Activated T-cell treated with anti-CD3 and anti-CD28 coated beads, Interleukin-2, amount 50 U/mL, for 24 hours (primary cell): ENCODE data around the gene AATK.

Source experiments
- DNase-seq: peaks from one replicate; pipeline ENCODE4 v3.0.0-alpha.2; 2020
- H3K27ac Mint-ChIP-seq: 2 replicates; pipeline ENCODE4 v1.8.0; 2020; ENCODE audit warnings: mild to moderate bottlenecking, mixed read lengths
- H3K27me3 Mint-ChIP-seq: 2 replicates; pipeline ENCODE4 v1.8.0; 2020; ENCODE audit warnings: mixed read lengths
- H3K36me3 Mint-ChIP-seq: 2 replicates; pipeline ENCODE4 v1.8.0; 2020; ENCODE audit warnings: low read depth, mixed read lengths
- H3K4me1 Mint-ChIP-seq: 2 replicates; pipeline ENCODE4 v1.8.0; 2020; ENCODE audit warnings: low read depth, mixed read lengths
- H3K4me3 Mint-ChIP-seq: 2 replicates; pipeline ENCODE4 v1.8.0; 2020; ENCODE audit warnings: mild to moderate bottlenecking, moderate library complexity, mixed read lengths
- H3K9me3 Mint-ChIP-seq: 2 replicates; pipeline ENCODE4 v1.8.0; 2020; ENCODE audit warnings: mixed read lengths

Gene AATK

DNA sequence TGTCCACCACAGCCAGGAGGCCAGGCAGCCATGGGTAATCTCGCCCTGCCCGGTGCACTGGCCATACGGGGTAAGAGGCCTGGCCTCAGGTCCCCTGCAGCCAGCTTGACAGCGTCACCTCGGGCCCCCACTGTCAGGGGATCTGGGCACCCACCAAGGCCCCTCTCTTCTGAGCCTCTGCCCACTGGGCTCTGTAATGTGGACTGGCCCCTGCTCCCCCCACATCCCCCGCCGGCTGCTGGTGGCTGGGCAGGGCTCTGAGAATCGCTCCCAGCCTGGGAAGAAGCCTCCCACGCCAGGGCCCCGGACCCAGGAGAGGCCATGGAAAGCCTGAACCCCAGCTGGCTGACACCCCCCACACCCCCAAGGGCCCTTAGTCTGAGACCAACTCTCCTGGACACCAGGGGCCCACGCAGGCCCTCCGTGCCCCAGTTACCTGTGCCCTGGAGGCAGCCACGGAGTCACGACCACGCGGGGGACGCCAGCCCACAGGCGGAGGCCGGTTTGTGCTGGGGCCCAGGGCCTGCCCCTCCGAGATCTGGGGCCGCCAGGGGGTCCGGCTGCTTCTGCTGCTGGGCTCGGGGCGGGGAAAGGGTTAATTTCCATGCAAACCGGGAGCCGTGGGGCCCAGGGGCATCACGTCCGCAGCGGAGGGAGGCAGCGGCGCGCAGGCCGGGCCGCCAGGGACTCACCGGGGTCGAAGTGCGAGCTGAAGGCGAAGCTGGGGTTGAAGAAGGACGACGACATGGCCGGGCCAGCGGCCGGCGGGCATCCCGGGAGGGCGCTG, 582 bp downstream of the AATK start, which contains the start of gene PVALEF:
PVALEF (plus strand) TSS at position 262 of the 787 bp plus-strand sequence. CDS start 15,720 bp downstream, outside the sequence.
- H3K4me3 Mint-ChIP-seq, result no peak within 1 kb of the TSS
- no peaks in the 10 kb centered on the region for H3K9me3 Mint-ChIP-seq
- H3K27me3 Mint-ChIP-seq, result peaks cover 28% of the 10 kb centered on the region
- no peak within 1 kb of the TSS for H3K27ac Mint-ChIP-seq
- no peak for DNase-seq
- peaks cover 2% of the 10 kb centered on the region for H3K4me1 Mint-ChIP-seq
- H3K36me3 Mint-ChIP-seq, result no peaks in the 10 kb centered on the region

GRCh38 chr17:81164371-81165245, 1.4 kb downstream of the AATK start:
- Mint-ChIP-seq H3K4me3 (no peak overlapping the region), H3K9me3 (no peaks in the 10 kb centered on the region), H3K27ac (no peak overlapping the region), H3K27me3 (peaks cover 29% of the 10 kb centered on the region), H3K36me3 (no peaks in the 10 kb centered on the region), H3K4me1 (peaks cover 2% of the 10 kb centered on the region)
- DNase-seq, result no peak

DNA sequence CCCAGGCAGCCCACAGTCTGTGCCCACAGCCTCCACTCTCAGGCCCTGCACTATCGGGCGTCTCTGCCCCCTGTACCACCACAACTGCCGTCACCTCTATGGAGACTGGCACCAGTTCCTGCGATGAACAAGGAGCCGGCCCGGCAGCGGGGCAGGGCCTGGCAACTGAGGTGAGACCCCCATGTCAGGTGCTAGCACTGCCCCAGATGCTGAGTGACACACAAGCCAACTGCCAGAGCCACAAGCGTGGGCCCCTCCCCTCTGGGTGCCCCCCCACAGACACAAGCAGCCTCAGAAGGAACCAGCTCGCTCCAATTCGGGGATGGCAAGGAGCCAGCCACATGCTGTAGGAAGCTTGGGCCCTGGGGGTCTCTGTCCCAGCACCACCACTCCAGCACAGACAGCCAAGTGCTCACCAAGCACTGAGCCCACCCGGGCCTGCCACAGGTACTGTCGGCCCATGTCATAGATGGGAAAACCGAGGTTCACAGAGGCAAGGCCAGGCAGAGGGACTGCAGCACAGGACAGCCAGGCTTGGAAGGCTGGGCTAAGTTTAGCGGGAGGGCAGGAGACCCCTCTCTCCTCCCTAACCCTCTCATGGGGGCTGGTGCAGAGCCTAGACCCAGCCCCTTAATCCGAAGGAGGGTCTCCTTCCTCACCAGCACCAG, 2.2 kb downstream of the AATK start:
- Mint-ChIP-seq H3K36me3 (no peaks in the 10 kb centered on the region), H3K4me3 (no peak overlapping the region), H3K27me3 (peaks cover 32% of the 10 kb centered on the region), H3K9me3 (no peaks in the 10 kb centered on the region), H3K27ac (no peak overlapping the region), H3K4me1 (peaks cover 2% of the 10 kb centered on the region)
- DNase-seq, result no peak

- Mint-ChIP-seq H3K4me1 (peaks cover 2% of the 10 kb centered on the region), H3K4me3 (no peak overlapping the region), H3K9me3 (no peaks in the 10 kb centered on the region), H3K27ac (no peak overlapping the region), H3K27me3 (peaks cover 33% of the 10 kb centered on the region), H3K36me3 (no peaks in the 10 kb centered on the region)
- DNase-seq, result no peak
Observed at GRCh38 chr17:81163051-81163695, 2.8 kb downstream of the AATK start.

- H3K27ac Mint-ChIP-seq, result no peak overlapping the region
- H3K27me3 Mint-ChIP-seq, result peaks cover 33% of the 10 kb centered on the region
- H3K4me3 Mint-ChIP-seq, result no peak overlapping the region
- peaks cover 2% of the 10 kb centered on the region for H3K4me1 Mint-ChIP-seq
- H3K36me3 Mint-ChIP-seq, result no peaks in the 10 kb centered on the region
- DNase-seq, result no peak
- H3K9me3 Mint-ChIP-seq, result no peaks in the 10 kb centered on the region
Observed at GRCh38 chr17:81162491-81162890, 3.5 kb downstream of the AATK start.

DNA sequence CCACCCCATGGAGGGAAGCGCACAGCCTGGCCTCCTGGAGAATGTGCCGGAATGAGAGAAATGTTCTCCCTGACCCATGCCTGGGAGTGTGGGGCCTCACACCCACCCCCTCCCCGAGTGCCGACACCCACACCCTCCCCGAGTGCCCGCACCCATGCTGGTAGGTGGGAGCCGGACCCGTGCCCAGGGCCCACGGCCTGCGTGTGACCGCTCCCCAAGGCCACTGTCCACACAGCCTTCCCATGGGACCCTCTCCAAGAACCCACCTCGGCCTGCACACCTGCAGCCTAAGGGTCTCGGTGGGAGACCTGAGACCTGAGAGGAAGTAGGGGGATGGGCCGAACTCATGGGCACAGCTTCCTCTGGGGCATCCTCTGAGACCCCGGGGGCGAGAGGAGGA, 4.0 kb downstream of the AATK start:
- H3K27me3 Mint-ChIP-seq, result peaks cover 29% of the 10 kb centered on the region
- DNase-seq, result no peak
- no peak overlapping the region for H3K27ac Mint-ChIP-seq
- no peaks in the 10 kb centered on the region for H3K9me3 Mint-ChIP-seq
- H3K4me1 Mint-ChIP-seq, result peaks cover 2% of the 10 kb centered on the region
- H3K36me3 Mint-ChIP-seq, result no peaks in the 10 kb centered on the region
- H3K4me3 Mint-ChIP-seq, result no peak overlapping the region

- Mint-ChIP-seq H3K36me3 (no peaks in the 10 kb centered on the region), H3K27me3 (peaks cover 29% of the 10 kb centered on the region), H3K4me3 (no peak overlapping the region), H3K27ac (no peak overlapping the region), H3K9me3 (no peaks in the 10 kb centered on the region), H3K4me1 (peaks cover 2% of the 10 kb centered on the region)
- no peak for DNase-seq
Observed at GRCh38 chr17:81161536-81161935, 4.5 kb downstream of the AATK start.

DNA sequence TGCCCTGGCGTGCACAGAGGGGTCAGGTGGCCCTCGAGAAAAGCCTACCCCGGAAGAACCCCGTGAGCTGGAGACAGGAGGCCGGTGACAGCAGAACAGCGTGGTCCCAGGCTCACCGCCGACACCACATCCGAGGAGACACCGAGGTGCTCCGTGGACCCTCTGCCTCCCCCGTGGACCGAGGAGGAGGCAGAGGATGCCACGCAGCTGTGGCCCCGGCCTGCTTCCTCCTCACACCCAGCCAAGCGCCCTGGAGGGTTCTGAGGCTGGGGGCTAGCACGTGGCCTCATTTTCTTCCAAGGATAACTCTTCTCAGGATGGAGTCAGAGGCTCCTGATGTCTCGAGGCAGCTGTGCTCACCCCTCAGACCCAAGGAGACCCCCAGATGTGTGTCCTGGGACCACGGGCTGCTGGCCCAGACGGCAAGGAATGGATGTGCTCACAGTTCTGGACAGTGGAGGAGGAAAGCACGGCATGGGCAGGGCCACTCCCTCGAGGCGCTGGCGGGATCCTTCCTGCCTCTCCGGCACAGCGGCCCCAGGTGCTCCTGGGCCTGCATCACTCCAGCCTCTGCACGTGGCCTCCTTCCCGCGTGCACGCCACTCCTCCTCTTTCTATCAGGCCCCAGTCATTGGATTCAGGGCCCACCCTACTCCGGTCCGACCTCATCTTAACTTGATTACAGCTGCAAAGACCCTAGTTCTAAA, 5.1 kb downstream of the AATK start:
- H3K4me3 Mint-ChIP-seq, result no peak overlapping the region
- no peak for DNase-seq

DNA sequence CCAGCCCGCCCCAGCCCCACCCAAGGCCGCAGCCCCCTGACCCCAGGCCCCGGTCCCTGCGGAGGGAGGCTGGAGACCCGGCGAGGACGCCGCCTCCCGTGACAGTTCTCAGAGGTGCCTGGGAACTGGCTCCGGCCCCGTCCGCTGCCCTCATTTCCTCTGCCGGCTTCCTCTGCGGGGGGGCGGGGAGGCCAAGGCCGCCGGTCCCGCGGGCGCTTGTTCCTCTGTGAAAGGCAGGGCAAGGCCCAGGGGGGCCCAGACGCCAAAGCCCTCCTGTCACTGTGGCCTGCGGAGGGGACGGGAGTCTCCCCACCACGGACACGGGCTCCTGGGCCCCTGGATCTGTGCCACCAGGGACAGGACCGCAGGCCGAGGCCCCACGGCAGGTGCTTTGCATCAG, 5.7 kb downstream of the AATK start:
- H3K36me3 Mint-ChIP-seq, result no peaks in the 10 kb centered on the region
- H3K27me3 Mint-ChIP-seq, result peaks cover 29% of the 10 kb centered on the region
- no peak overlapping the region for H3K4me3 Mint-ChIP-seq
- H3K9me3 Mint-ChIP-seq, result no peaks in the 10 kb centered on the region
- H3K4me1 Mint-ChIP-seq, result peaks cover 2% of the 10 kb centered on the region
- DNase-seq, result no peak
- no peak overlapping the region for H3K27ac Mint-ChIP-seq

More for the DNA sequence above, 5.1 kb downstream of the AATK start:
- Mint-ChIP-seq H3K27ac (no peak overlapping the region), H3K9me3 (no peaks in the 10 kb centered on the region), H3K36me3 (no peaks in the 10 kb centered on the region), H3K4me1 (peaks cover 2% of the 10 kb centered on the region), H3K27me3 (peaks cover 29% of the 10 kb centered on the region)

DNA sequence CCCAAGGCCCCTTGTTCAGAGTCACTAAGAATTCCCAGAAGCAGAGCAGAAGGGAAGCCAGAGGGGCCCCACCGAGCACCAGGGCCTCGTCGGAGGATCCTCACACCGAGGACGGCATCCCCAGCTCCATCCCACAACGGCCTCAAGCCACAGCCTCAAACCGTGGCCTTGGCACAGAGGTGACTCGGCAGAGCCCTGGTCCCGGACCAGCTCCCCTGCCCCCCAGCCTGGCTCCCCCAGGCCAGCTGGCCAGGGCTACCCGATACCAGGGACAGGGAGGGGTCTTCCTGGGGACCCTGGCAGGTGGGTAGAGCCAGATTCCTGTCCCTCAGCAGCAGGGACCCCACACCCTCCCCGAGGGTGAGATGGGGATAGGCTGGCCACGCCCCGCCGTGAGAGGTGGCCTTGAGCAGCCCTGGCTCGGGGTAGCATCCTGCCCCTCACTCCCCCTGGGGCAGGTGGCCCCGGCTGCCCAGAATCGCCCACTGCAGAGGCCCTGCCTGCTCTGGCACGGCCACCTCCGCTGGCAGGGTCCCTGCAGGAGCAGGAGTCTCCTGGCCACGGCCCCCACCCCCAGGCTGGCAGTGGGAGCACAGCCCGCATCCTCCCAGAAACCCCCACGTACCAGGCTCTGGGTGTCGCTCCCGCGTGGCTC, 6.3 kb downstream of the AATK start:
- no peak for DNase-seq
- Mint-ChIP-seq H3K27me3 (peaks cover 25% of the 10 kb centered on the region), H3K9me3 (no peaks in the 10 kb centered on the region), H3K36me3 (no peaks in the 10 kb centered on the region), H3K4me1 (peaks cover 2% of the 10 kb centered on the region), H3K4me3 (no peak overlapping the region), H3K27ac (no peak overlapping the region)

DNA sequence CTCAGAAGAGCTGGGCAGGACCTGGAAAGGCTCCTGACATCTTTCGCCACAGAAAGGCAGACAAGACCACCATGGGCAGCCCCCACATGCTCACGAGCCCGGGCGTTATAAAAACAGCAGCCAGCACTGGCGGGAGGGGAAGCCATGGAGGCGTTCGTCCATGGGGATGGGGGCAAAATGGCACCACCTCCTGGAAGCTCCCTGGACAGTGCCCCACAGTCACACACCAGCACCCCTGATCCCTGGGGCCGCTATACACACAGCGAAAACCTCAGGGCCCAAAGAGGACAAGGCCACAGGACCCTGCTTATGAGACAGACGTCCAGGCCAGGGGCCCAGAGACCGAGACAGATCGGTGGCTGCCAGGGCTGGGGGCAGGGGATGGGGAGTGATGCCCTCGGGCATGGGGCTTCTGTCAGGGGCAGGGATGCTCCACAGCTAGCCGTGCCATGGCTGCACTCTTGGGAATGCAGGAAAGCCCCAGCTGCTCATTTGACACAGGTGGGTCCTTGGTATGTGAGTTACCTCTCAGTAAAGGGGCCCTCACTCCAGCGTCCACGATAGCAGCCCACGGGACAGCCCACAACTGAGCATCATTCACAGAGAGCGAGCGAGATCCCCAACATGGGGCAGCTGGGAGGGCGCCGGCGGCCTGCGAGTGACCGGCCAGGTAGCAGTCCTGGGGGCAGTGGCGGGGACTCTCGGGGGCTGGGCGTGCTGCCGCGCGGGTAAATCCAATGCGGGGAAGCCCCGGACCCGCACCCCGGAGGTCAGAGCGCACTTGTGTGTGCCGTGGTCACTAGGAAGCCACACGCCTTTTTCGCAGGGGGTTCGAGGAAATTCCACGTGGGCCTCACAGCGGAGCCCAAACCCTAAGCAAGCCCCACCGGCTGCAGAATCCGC, 7.1 kb downstream of the AATK start:
- Mint-ChIP-seq H3K36me3 (no peaks in the 10 kb centered on the region), H3K9me3 (no peaks in the 10 kb centered on the region), H3K27me3 (peaks cover 18% of the 10 kb centered on the region), H3K27ac (no peak overlapping the region), H3K4me3 (no peak overlapping the region), H3K4me1 (peaks cover 2% of the 10 kb centered on the region)
- DNase-seq, result no peak

DNA sequence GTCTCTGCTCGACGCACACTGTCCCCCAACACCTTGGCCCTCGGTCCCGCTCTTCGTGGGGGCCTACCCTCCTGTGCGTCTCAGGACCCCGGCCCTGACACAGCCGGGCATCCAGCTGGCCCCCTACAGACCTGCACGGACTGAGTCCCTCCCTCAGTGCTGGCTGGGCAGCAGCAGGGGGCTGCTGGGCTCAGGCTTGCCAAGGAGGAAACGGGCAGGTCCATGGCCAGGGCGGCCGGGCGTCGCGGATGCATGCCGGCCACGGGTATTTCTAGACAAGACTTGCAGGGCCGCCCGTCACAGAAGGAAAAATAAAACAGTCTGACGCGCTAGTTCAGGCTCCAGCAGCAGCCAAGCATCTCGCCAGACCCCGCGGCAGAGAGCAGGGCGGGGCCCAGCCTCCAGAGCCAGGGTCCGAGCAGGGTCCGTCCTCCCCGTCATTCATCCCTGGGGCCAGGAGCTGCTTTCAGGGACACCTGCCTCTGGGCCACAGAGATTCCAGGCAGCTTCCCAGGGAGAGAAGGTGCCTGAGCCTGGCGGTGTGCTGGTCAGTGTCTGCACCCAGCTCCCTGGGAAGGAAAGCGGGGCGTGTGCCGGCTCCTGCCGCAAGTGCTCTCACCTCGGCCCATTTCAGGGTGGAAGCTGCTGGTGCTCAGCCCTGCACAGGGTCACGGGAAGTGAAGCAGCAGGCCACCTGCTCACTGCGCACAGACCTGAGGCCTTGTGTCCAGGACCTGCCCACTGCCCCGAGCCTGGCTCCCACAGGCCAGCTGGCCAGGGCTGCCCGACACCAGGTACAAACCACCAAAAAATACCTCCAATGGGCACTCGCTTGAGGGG, 8.0 kb downstream of the AATK start:
- Mint-ChIP-seq H3K27me3 (peaks cover 18% of the 10 kb centered on the region), H3K9me3 (no peaks in the 10 kb centered on the region), H3K27ac (no peak overlapping the region), H3K4me1 (peaks cover 2% of the 10 kb centered on the region), H3K4me3 (no peak overlapping the region), H3K36me3 (no peaks in the 10 kb centered on the region)
- no peak for DNase-seq
